HUES64 (cell line): ENCODE measurements around the gene CELSR1.

ENCODE experiments used
- H3K27ac ChIP-seq: 2 replicates; pipeline ENCODE4 v1.7.0; 2013; ENCODE audit warnings: low read depth, low read length, inconsistent platforms
- H3K27me3 ChIP-seq: 2 replicates; pipeline ENCODE4 v1.6.1; 2013; ENCODE audit warnings: mild to moderate bottlenecking, low read length; ENCODE audit not compliant: insufficient read depth
- H3K36me3 ChIP-seq: 2 replicates; pipeline ENCODE4 v1.6.1; 2013; ENCODE audit warnings: mild to moderate bottlenecking, low read length; ENCODE audit not compliant: insufficient read depth
- H3K4me1 ChIP-seq: 2 replicates; pipeline ENCODE4 v1.6.1; 2013; ENCODE audit warnings: mild to moderate bottlenecking, low read length, moderate library complexity; ENCODE audit not compliant: insufficient read depth
- H3K4me3 ChIP-seq: 2 replicates; pipeline ENCODE4 v1.5.1; 2013; ENCODE audit warnings: mild to moderate bottlenecking, low read length, moderate library complexity
- H3K9ac ChIP-seq: 2 replicates; pipeline ENCODE4 v1.6.1; 2013; ENCODE audit warnings: mild to moderate bottlenecking, low read depth, low read length
- H3K9me3 ChIP-seq: 2 replicates; pipeline ENCODE4 v1.6.1; 2013; ENCODE audit warnings: low read depth, low read length; ENCODE audit not compliant: insufficient read depth
- WGBS: fragments of 150-250, 120-280 bp; methylation state at CpG from one replicate; pipeline ENCODE4 v1.1.7; 2013; ENCODE audit warnings: missing lambda C conversion rate; 5-methylcytosine and 5-hydroxymethylcytosine counted together

The CELSR1 gene

DNA sequence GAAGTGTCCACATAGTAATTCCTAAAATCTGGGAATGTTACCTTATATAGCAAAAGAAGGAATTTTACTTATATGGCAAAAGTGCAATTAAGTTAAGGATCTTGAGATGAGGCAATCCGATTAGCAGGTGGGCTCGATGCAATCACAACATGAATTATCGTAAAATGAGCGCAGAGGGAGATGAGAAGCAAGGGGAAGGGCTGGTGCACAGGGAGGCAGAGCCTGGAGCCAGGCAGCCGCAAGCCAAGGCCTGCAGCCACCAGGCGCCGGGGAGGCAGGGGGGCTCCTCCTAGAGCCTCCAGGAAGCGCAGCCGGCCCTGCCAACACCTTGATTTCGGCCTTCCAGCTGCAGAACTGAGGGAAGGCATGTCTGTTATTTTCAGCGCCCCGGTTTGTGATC, 85.7 kb downstream of the CELSR1 start:
- no peak overlapping the region for H3K9ac ChIP-seq
- no peaks in the 10 kb centered on the region for H3K4me1 ChIP-seq
- H3K27ac ChIP-seq, result no peak overlapping the region
- H3K9me3 ChIP-seq, result no peaks in the 10 kb centered on the region
- H3K27me3 ChIP-seq, result no peaks in the 10 kb centered on the region
- no peaks in the 10 kb centered on the region for H3K36me3 ChIP-seq
- WGBS, result 91% methylated on average over 12 of the region's 12 CpGs
- no peak overlapping the region for H3K4me3 ChIP-seq

GRCh38 chr22:46450931-46451561, 86.4 kb downstream of the CELSR1 start:
- H3K4me3 ChIP-seq, result no peak overlapping the region
- WGBS, result 86% methylated on average over 15 of the region's 15 CpGs

GRCh38 chr22:46449974-46450745, 87.3 kb downstream of the CELSR1 start:
- H3K9me3 ChIP-seq, result no peaks in the 10 kb centered on the region
- WGBS, result 91% methylated on average over 16 of the region's 16 CpGs
- no peaks in the 10 kb centered on the region for H3K27me3 ChIP-seq
- H3K27ac ChIP-seq, result no peak overlapping the region
- no peak overlapping the region for H3K4me3 ChIP-seq
- H3K36me3 ChIP-seq, result no peaks in the 10 kb centered on the region
- no peak overlapping the region for H3K9ac ChIP-seq
- no peaks in the 10 kb centered on the region for H3K4me1 ChIP-seq

More at GRCh38 chr22:46450931-46451561, 86.4 kb downstream of the CELSR1 start:
- H3K27ac ChIP-seq, result no peak overlapping the region
- no peak overlapping the region for H3K9ac ChIP-seq
- no peaks in the 10 kb centered on the region for H3K27me3 ChIP-seq
- H3K36me3 ChIP-seq, result no peaks in the 10 kb centered on the region
- no peaks in the 10 kb centered on the region for H3K9me3 ChIP-seq
- H3K4me1 ChIP-seq, result no peaks in the 10 kb centered on the region

DNA sequence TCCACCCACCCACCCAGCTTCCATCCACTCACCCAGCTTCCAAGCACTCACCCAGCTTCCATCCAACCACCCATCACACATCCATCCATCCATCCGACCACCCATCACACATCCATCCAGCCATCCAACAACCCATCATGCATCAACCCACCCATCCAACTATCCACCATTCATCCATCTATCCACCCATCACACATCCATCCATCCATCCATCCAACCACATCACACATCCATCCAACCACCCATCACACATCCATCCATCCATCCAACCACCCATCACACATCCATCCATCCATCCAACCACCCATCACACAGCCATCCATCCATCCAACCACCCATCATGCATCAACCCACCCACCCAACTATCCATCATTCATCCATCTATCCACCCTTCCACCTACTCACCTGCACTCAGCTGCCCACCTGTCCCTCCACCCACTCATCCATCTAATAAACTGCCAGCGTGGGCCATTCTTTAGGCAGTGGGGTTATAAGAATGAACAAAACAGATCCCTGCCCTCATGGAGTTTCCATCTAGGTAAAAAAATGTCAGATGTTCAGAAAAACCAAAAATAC, 88.2 kb downstream of the CELSR1 start:
- Histone ChIP-seq H3K4me1 (no peaks in the 10 kb centered on the region; the same call in 1 of the 2 replicates), H3K9ac (no peak overlapping the region), H3K9me3 (no peaks in the 10 kb centered on the region), H3K36me3 (no peaks in the 10 kb centered on the region), H3K4me3 (no peak overlapping the region), H3K27me3 (no peaks in the 10 kb centered on the region), H3K27ac (no peak overlapping the region)
- 95% methylated on average over 2 of the region's 2 CpGs for WGBS

- H3K4me1 ChIP-seq, result peaks cover 8% of the 10 kb centered on the region
- H3K9ac ChIP-seq, result no peak overlapping the region
- H3K27ac ChIP-seq, result no peak overlapping the region
- no peaks in the 10 kb centered on the region for H3K27me3 ChIP-seq
- no peaks in the 10 kb centered on the region for H3K9me3 ChIP-seq
- WGBS, result 93% methylated on average over 6 of the region's 6 CpGs
- H3K4me3 ChIP-seq, result no peak overlapping the region
- no peaks in the 10 kb centered on the region for H3K36me3 ChIP-seq
Measured at GRCh38 chr22:46448333-46448732, 89.1 kb downstream of the CELSR1 start.

GRCh38 chr22:46447906-46448305, 89.5 kb downstream of the CELSR1 start:
- H3K27me3 ChIP-seq, result no peaks in the 10 kb centered on the region
- 94% methylated on average over 5 of the region's 5 CpGs for WGBS
- H3K27ac ChIP-seq, result no peak overlapping the region
- H3K9me3 ChIP-seq, result no peaks in the 10 kb centered on the region
- H3K9ac ChIP-seq, result no peak overlapping the region
- no peaks in the 10 kb centered on the region for H3K36me3 ChIP-seq
- H3K4me1 ChIP-seq, result peaks cover 8% of the 10 kb centered on the region
- no peak overlapping the region for H3K4me3 ChIP-seq

DNA sequence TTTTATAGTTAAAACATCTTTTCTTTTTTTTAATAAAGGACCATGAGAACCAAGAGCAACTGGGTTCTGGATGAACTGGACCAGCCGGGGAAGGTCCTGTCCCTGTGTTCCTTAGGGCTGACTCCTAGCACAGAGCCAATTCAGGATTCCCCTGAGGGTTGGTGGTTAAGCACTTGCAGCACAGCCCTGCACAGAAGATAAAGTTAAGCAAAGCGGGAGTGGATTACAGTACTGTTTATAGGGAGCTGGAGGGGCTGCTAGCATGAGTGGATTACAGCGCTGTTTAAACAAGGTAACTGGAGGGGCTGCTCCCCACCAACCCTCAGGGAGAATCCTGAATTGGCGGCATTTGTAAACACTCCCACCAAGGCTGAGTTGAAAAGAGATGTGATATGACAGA, 90.6 kb downstream of the CELSR1 start:
- Histone ChIP-seq H3K4me3 (no peak overlapping the region), H3K27ac (no peak overlapping the region), H3K9ac (no peak overlapping the region), H3K4me1 (peaks cover 8% of the 10 kb centered on the region), H3K36me3 (no peaks in the 10 kb centered on the region), H3K27me3 (no peaks in the 10 kb centered on the region), H3K9me3 (no peaks in the 10 kb centered on the region)
- WGBS, result 97% methylated on average over 4 of the region's 4 CpGs

GRCh38 chr22:46445771-46446420, 91.5 kb downstream of the CELSR1 start:
- Histone ChIP-seq H3K27ac (no peak overlapping the region), H3K9ac (0 out of 2 replicates have a peak overlapping the region, but pooled peaks have one; percentile 15), H3K4me1 (peaks cover 8% of the 10 kb centered on the region), H3K36me3 (no peaks in the 10 kb centered on the region), H3K27me3 (no peaks in the 10 kb centered on the region), H3K4me3 (no peak overlapping the region), H3K9me3 (no peaks in the 10 kb centered on the region)
- WGBS, result 89% methylated on average over 21 of the region's 21 CpGs

DNA sequence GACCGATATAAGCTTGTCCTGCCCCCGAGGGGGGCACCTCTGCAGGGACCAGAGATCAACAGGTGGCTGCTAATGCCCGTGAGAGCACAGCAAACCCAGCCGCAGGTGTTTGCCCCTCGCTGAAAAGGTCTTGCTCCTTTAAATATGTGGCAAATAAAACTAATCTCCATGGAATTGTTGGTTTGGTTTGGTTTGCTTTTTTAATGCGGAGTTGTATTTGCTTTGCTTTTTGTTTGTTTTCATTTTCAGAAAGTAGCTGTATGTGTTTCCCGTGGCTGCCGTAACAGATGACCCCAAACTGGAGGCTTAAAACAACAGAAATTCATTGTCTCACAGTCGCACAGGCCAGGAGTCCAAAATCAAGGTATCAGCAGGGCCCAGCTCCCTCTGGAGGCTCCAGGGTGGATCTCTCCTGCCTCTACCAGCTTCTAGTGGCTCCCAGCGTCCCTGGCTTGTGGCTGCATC, 93.0 kb downstream of the CELSR1 start:
- no peak overlapping the region for H3K4me3 ChIP-seq
- H3K4me1 ChIP-seq, result peaks cover 8% of the 10 kb centered on the region
- no peak overlapping the region for H3K9ac ChIP-seq
- no peaks in the 10 kb centered on the region for H3K27me3 ChIP-seq
- 86% methylated on average over 10 of the region's 10 CpGs for WGBS
- peak overlapping the region; percentile 57; the same call in 1 of the 2 replicates for H3K27ac ChIP-seq
- no peaks in the 10 kb centered on the region for H3K36me3 ChIP-seq
- no peaks in the 10 kb centered on the region for H3K9me3 ChIP-seq

- H3K36me3 ChIP-seq, result no peaks in the 10 kb centered on the region
- H3K27ac ChIP-seq, result peak overlapping the region; percentile 57; the same call in 1 of the 2 replicates
- H3K4me1 ChIP-seq, result peaks cover 8% of the 10 kb centered on the region
- H3K9ac ChIP-seq, result 0 out of 2 replicates have a peak overlapping the region, but pooled peaks have one; percentile 1
- 77% methylated on average over 15 of the region's 15 CpGs for WGBS
- H3K4me3 ChIP-seq, result no peak overlapping the region
- H3K27me3 ChIP-seq, result no peaks in the 10 kb centered on the region
- no peaks in the 10 kb centered on the region for H3K9me3 ChIP-seq
Measured at GRCh38 chr22:46443850-46444389, 93.5 kb downstream of the CELSR1 start.
